Measurements from ENCODE around the gene SLC9A5.

Gene SLC9A5

DNA sequence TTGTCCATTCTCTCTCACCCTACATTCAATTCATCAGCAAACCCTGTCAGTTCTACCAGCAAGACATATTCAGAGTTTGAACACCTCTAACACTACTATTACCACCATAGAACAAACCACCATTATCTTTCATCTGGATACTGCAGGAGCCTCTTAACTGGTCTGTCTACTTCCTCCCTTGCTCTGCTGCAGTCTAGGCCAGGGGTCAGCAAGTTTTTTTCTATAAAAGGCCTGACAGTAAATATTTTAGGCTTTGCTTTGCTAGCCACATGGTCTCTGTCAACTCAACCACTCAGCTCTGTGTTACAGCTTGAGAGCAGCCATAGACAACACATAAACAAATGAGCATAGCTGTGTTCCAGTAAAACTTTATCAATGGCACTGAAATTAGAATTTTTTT lies 63.9 kb downstream of the SLC9A5 start:
- DNase-seq: no peak

GRCh38 chr16:67317853-67318252 lies 69.1 kb downstream of the SLC9A5 start:
- DNase-seq: no peak

Measured in CD4-positive, alpha-beta T cell treated with Interleukin-4 for 1 hour (primary cell).